Coronary artery (tissue), 2 donors: ENCODE measurements around the gene USP38.

Experiments
- DNase-seq: peaks from one replicate; pipeline ENCODE4 v3.0.0-alpha.2; 2017; ENCODE audit warnings: low spot score
- H3K27ac ChIP-seq, 2 donors: fragments of 200-600 bp; sonication (generic); one replicate each; pipeline ENCODE4 v1.5.1; 2016 to 2019
- H3K4me3 ChIP-seq: fragments of 200-600 bp; sonication (generic); 2 replicates; pipeline ENCODE4 v1.5.1; 2016; ENCODE audit warnings: mild to moderate bottlenecking, moderate library complexity
- CTCF ChIP-seq: fragments of 200-600 bp; sonication (generic); IDR thresholded peaks from one replicate; pipeline ENCODE4 v1.5.1; 2019; ENCODE audit warnings: antibody characterized with exemption

USP38 gene

GRCh38 chr4:143248827-143249226 is 64.1 kb downstream of the USP38 start:
- Histone ChIP-seq H3K27ac (no peak overlapping the region), H3K4me3 (no peak overlapping the region)
- no peak for TF ChIP-seq CTCF
- DNase-seq = no peak

- no peak for DNase-seq
- TF ChIP-seq CTCF = no peak
- Histone ChIP-seq H3K4me3 (no peak overlapping the region), H3K27ac (no peak overlapping the region)
These were observed 65.9 kb downstream of the USP38 start for GRCh38 chr4:143250617-143251016.

- no peak for TF ChIP-seq CTCF
- no peak overlapping the region for H3K4me3 ChIP-seq
- DNase-seq = no peak
- no peak overlapping the region for H3K27ac ChIP-seq
These were observed 66.6 kb downstream of the USP38 start for GRCh38 chr4:143251348-143251747.

GRCh38 chr4:143251779-143252178 is 67.1 kb downstream of the USP38 start:
- Histone ChIP-seq H3K27ac (no peak overlapping the region), H3K4me3 (no peak overlapping the region)
- no peak for DNase-seq
- TF ChIP-seq CTCF = no peak

GRCh38 chr4:143252478-143252877 is 67.8 kb downstream of the USP38 start:
- no peak for DNase-seq
- TF ChIP-seq CTCF = no peak
- Histone ChIP-seq H3K27ac (no peak overlapping the region), H3K4me3 (no peak overlapping the region)

GRCh38 chr4:143253166-143253565 is 68.4 kb downstream of the USP38 start:
- Histone ChIP-seq H3K4me3 (no peak overlapping the region), H3K27ac (no peak overlapping the region)
- DNase-seq = no peak
- TF ChIP-seq CTCF = no peak

- no peak for TF ChIP-seq CTCF
- DNase-seq = no peak
- H3K27ac ChIP-seq = no peak overlapping the region
- no peak overlapping the region for H3K4me3 ChIP-seq
These were observed 69.9 kb downstream of the USP38 start for GRCh38 chr4:143254491-143255226.
